OCI-LY7 (cell line): ENCODE data around the gene LIPE. TPM values are rescaled to one million over a fixed set of nuclear protein-coding genes. Genes with fewer than 3 reads are reported as not detected.

Experiments used
- BruUV-seq: library from RNA; stranded (reverse); fragments of 400-500 nt; replicated peaks from 2 replicates; lab custom pipeline; 2021; lab: Mats Ljungman, UMichigan
- CTCF ChIA-PET: fragments of 300-600 bp; sonication (Branson Sonifier 250); formaldehyde crosslinking; loops from one replicate; lab custom pipeline; 2022; ENCODE audit warnings: antibody characterized with exemption; ENCODE audit not compliant: unreplicated experiment; lab: Charles Lee
- POLR2A ChIA-PET: fragments of 300-600 bp; sonication (Branson Sonifier 250); formaldehyde crosslinking; loops from one replicate; lab custom pipeline; 2022; ENCODE audit warnings: antibody characterized with exemption; lab: Charles Lee
- DNase-seq: peaks from one replicate; pipeline ENCODE4 v3.0.0-alpha.2; 2015; ENCODE audit warnings: low spot score
- H2AFZ ChIP-seq: fragments of 200-600 bp; sonication (generic), shearing (Covaris generic); 2 replicates; pipeline ENCODE4 v1.6.1; 2014; ENCODE audit warnings: mild to moderate bottlenecking, antibody characterized with exemption, low read length, moderate library complexity
- H3K27ac ChIP-seq: fragments of 200-600 bp; sonication (generic); 2 replicates; pipeline ENCODE4 v1.5.1; 2014; ENCODE audit warnings: mixed run types, low read depth, mild to moderate bottlenecking, moderate library complexity, low read length, inconsistent platforms; ENCODE audit not compliant: poor library complexity, severe bottlenecking
- H3K36me3 ChIP-seq: fragments of 200-600 bp; sonication (generic); 2 replicates; pipeline ENCODE4 v1.6.1; 2014; ENCODE audit warnings: mild to moderate bottlenecking, antibody characterized with exemption, low read length, moderate library complexity, mixed read lengths; ENCODE audit not compliant: insufficient read depth
- H3K4me1 ChIP-seq: fragments of 200-600 bp; sonication (generic); 2 replicates; pipeline ENCODE4 v1.5.1; 2014; ENCODE audit warnings: mild to moderate bottlenecking, low read length; ENCODE audit not compliant: insufficient read depth, poor library complexity, severe bottlenecking
- H3K4me2 ChIP-seq: fragments of 200-600 bp; sonication (generic); 2 replicates; pipeline ENCODE4 v1.6.1; 2014; ENCODE audit warnings: mild to moderate bottlenecking, low read length
- H3K4me3 ChIP-seq: fragments of 200-600 bp; sonication (generic); 2 replicates; pipeline ENCODE4 v1.5.1; 2014; ENCODE audit warnings: mild to moderate bottlenecking, low read depth, low read length; ENCODE audit not compliant: poor library complexity, severe bottlenecking
- H3K79me2 ChIP-seq: fragments of 200-600 bp; sonication (generic); 2 replicates; pipeline ENCODE4 v1.6.1; 2016; ENCODE audit warnings: low read depth, mild to moderate bottlenecking, low read length, moderate library complexity, mixed read lengths; ENCODE audit not compliant: insufficient read depth
- H3K9me2 ChIP-seq: fragments of 200-600 bp; sonication (generic); 2 replicates; pipeline ENCODE4 v1.6.1; 2016; ENCODE audit warnings: mild to moderate bottlenecking, low read length, mixed read lengths; ENCODE audit not compliant: insufficient read depth
- H3K9me3 ChIP-seq: fragments of 200-600 bp; sonication (generic); 2 replicates; pipeline ENCODE4 v1.6.1; 2014; ENCODE audit warnings: mild to moderate bottlenecking, mixed run types, low read length, mixed read lengths
- H4K20me1 ChIP-seq: fragments of 200-600 bp; sonication (generic); 2 replicates; pipeline ENCODE4 v1.6.1; 2014; ENCODE audit warnings: mild to moderate bottlenecking, antibody characterized with exemption, low read length, moderate library complexity, mixed read lengths; ENCODE audit not compliant: insufficient read depth
- EZH2phosphoT487 ChIP-seq: fragments of 200-600 bp; sonication (generic); IDR thresholded peaks from 2 replicates; pipeline ENCODE4 v1.6.1; 2018; ENCODE audit warnings: low read depth, borderline replicate concordance, mild to moderate bottlenecking, mixed run types, antibody characterized with exemption, low read length, moderate library complexity, mixed read lengths
- intact Hi-C: fragments of 100-400 bp; cut with micrococcal nuclease; formaldehyde crosslinking; loops from one replicate; pipeline ENCODE4 v1.10.0; 2022; ENCODE audit not compliant: unreplicated experiment
- total RNA-seq, 2 experiments: library from RNA; depleted of rRNA in 1 of 2; stranded (reverse); fragments of >200 nt in 1 of 2; shearing (Covaris generic) in 1 of 2; gene quantifications; 2 replicates each; pipeline ENCODE4 v1.2.3, GENCODE V29; 2014 to 2022
- TF ChIP-seq, protein P1 (sequence below): fragments of 200-600 bp; sonication (generic); conservative IDR thresholded peaks from 2 replicates; pipeline ENCODE4 v1.5.1; 2014; ENCODE audit warnings: mild to moderate bottlenecking, antibody characterized with exemption, low read length, moderate library complexity, mixed read lengths

Gene LIPE
- total RNA-seq, 2 experiments from 2014 or later, result 21.2 to 35.6 TPM

GRCh38 chr19:42370068-42370520 is 57.1 kb downstream of the LIPE start:
- intact Hi-C loops, result no loop called here
- DNase-seq, result no peak
- Histone ChIP-seq H3K79me2 (no peaks in the 10 kb centered on the region), H3K4me1 (peaks cover 7% of the 10 kb centered on the region), H3K36me3 (no peaks in the 10 kb centered on the region; the same call in 1 of the 2 replicates), H2AFZ (no peak overlapping the region), H3K4me3 (no peak overlapping the region), H3K9me3 (no peaks in the 10 kb centered on the region), H4K20me1 (no peaks in the 10 kb centered on the region), H3K27ac (no peak overlapping the region), H3K4me2 (no peak overlapping the region), H3K9me2 (no peaks in the 10 kb centered on the region)
- ChIA-PET POLR2A (no interaction called here), CTCF (no interaction called here)
- BruUV-seq, result no TSS peak
- TF ChIP-seq EZH2phosphoT487, result no peak
- TF ChIP-seq, protein P1, sequence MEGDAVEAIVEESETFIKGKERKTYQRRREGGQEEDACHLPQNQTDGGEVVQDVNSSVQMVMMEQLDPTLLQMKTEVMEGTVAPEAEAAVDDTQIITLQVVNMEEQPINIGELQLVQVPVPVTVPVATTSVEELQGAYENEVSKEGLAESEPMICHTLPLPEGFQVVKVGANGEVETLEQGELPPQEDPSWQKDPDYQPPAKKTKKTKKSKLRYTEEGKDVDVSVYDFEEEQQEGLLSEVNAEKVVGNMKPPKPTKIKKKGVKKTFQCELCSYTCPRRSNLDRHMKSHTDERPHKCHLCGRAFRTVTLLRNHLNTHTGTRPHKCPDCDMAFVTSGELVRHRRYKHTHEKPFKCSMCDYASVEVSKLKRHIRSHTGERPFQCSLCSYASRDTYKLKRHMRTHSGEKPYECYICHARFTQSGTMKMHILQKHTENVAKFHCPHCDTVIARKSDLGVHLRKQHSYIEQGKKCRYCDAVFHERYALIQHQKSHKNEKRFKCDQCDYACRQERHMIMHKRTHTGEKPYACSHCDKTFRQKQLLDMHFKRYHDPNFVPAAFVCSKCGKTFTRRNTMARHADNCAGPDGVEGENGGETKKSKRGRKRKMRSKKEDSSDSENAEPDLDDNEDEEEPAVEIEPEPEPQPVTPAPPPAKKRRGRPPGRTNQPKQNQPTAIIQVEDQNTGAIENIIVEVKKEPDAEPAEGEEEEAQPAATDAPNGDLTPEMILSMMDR, result no peak

- POLR2A ChIA-PET, result no interaction called here
Measured at GRCh38 chr19:42369433-42370067, 57.6 kb downstream of the LIPE start.

DNA sequence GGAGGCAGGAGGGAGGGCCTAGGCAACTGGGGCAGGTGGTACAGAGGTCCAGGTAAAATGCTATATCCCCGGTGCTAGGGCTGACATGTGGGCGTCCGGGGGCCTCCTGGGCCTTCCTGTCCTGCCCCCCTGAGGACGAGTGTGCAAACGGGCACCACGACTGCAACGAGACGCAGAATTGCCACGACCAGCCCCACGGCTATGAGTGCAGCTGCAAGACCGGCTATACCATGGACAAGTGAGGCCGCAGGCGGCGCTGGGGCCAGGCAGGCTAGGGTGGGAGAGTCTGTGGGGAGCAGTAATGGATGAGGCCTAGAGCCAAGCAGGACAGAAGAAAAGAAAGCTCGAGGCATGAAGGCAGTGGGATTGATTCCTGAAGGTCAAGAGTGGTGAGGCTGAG is 58.4 kb downstream of the LIPE start:
- Histone ChIP-seq H3K4me1 (peaks cover 9% of the 10 kb centered on the region), H3K9me2 (no peaks in the 10 kb centered on the region), H3K4me2 (no peak overlapping the region), H3K4me3 (no peak overlapping the region), H3K36me3 (peaks cover 11% of the 10 kb centered on the region), H3K9me3 (peaks cover 10% of the 10 kb centered on the region), H4K20me1 (no peaks in the 10 kb centered on the region), H3K79me2 (no peaks in the 10 kb centered on the region), H3K27ac (no peak overlapping the region), H2AFZ (no peak overlapping the region)
- ChIA-PET CTCF (no interaction called here), POLR2A (no interaction called here)
- no peak for TF ChIP-seq EZH2phosphoT487
- TF ChIP-seq, protein P1, result no peak
- intact Hi-C loops, result no loop called here
- DNase-seq, result no peak
- no TSS peak for BruUV-seq

More at GRCh38 chr19:42369433-42370067, 57.6 kb downstream of the LIPE start:
- no peak overlapping the region for H3K4me3 ChIP-seq
- H3K79me2 ChIP-seq, result no peaks in the 10 kb centered on the region
- peaks cover 2% of the 10 kb centered on the region; the same call in 1 of the 2 replicates for H3K9me3 ChIP-seq
- peaks cover 4% of the 10 kb centered on the region for H3K36me3 ChIP-seq
- no peaks in the 10 kb centered on the region for H3K9me2 ChIP-seq
- BruUV-seq, result no TSS peak
- peaks cover 7% of the 10 kb centered on the region for H3K4me1 ChIP-seq
- DNase-seq, result no peak
- no peak for TF ChIP-seq EZH2phosphoT487
- TF ChIP-seq, protein P1, result no peak
- intact Hi-C loops, result no loop called here
- H4K20me1 ChIP-seq, result no peaks in the 10 kb centered on the region
- CTCF ChIA-PET, result no interaction called here
- H3K4me2 ChIP-seq, result no peak overlapping the region
- no peak overlapping the region for H2AFZ ChIP-seq
- H3K27ac ChIP-seq, result no peak overlapping the region
